ENCODE results near the gene SERPINE1.

SERPINE1 gene

GRCh38 chr7:101186194-101186593 lies 59.3 kb downstream of the SERPINE1 start:
- TF ChIP-seq SIN3A (IDR thresholded peaks at IDR 0.05; ENCODE audit: borderline replicate concordance, insufficient read depth, low read length) (no peak), FOXP2 (optimal IDR thresholded peaks at IDR 0.05; ENCODE audit: borderline replicate concordance, extremely low read depth, extremely low read length, insufficient read depth) (no peak), TAF1 (IDR thresholded peaks at IDR 0.05; ENCODE audit: borderline replicate concordance, insufficient read depth, low read length) (no peak), REST (IDR thresholded peaks at IDR 0.05; ENCODE audit: insufficient read depth in 1 of 2, low read depth in 2 of 2, low read length in 2 of 2) (no peak), POLR2AphosphoS5 (IDR thresholded peaks at IDR 0.05; ENCODE audit: low read depth, low read length) (no peak)

- TF ChIP-seq POLR2AphosphoS5 (IDR thresholded peaks at IDR 0.05; ENCODE audit: low read depth, low read length) (no peak), REST (IDR thresholded peaks at IDR 0.05; ENCODE audit: insufficient read depth in 1 of 2, low read depth in 2 of 2, low read length in 2 of 2) (no peak), TAF1 (IDR thresholded peaks at IDR 0.05; ENCODE audit: borderline replicate concordance, insufficient read depth, low read length) (no peak), FOXP2 (optimal IDR thresholded peaks at IDR 0.05; ENCODE audit: borderline replicate concordance, extremely low read depth, extremely low read length, insufficient read depth) (no peak), SIN3A (IDR thresholded peaks at IDR 0.05; ENCODE audit: borderline replicate concordance, insufficient read depth, low read length) (no peak)
These were observed 60.0 kb downstream of the SERPINE1 start for GRCh38 chr7:101186844-101187428.
